Measurements from ENCODE around the gene FBXO10. TPM values are rescaled to one million over a fixed set of nuclear protein-coding genes. Genes with fewer than 3 reads are reported as not detected.

The FBXO10 gene
- total and polyA plus RNA-seq, 2 of the 4 experiments (the other 2 are of a cell fraction): 6.6 to 6.7 TPM

DNA sequence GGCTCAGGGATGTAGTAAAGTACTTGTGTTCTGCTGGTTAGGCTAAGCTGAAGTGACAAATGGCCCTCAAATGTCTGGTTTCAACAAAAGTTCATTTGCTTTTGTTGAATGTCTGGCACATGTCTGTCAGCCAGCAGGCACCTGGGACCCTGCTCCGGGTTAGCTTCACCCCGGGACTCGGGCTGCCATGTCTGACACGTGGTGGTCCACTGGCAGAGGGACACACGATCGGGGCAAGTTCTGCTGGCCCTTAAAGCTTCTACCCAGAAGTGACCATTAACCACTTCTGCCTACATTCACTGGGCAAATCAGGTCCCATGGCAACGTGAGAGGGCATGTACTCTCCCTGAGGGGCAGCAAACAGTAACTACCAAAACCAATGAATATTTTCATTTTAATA lies 66.6 kb downstream of the FBXO10 start:
- Histone ChIP-seq H3K27ac (ENCODE audit: insufficient read depth, low read length) (no peak overlapping the region), H2BK5ac (ENCODE audit: low read depth, low read length, poor library complexity, severe bottlenecking) (no peak overlapping the region), H3K4ac (ENCODE audit: low read depth, low read length) (no peak overlapping the region), H3K4me1 (ENCODE audit: control insufficient read depth, insufficient read depth, low read length) (no peaks in the 10 kb centered on the region), H3K79me1 (ENCODE audit: low read depth in 1 of 2, low read length in 2 of 2) (no peaks in the 10 kb centered on the region; a peak in 1 of 4 replicates), H3K14ac (replicated peaks; ENCODE audit: low read depth, low read length) (no peak overlapping the region), H2BK15ac (ENCODE audit: low read depth, low read length) (no peak overlapping the region), H2AK5ac (ENCODE audit: low read depth, low read length) (no peak overlapping the region), H2BK120ac (ENCODE audit: low read depth, low read length) (no peak overlapping the region), H3K9me3 (ENCODE audit: control insufficient read depth, insufficient read depth, low read length) (no peaks in the 10 kb centered on the region), H3K9ac (ENCODE audit: low read depth, low read length) (no peak overlapping the region), H3K23ac (ENCODE audit: low read depth, low read length) (no peak overlapping the region), H3K36me3 (ENCODE audit: control insufficient read depth, insufficient read depth, low read length) (peaks cover 19% of the 10 kb centered on the region), H3K4me2 (ENCODE audit: low read depth, low read length) (no peak overlapping the region), H3K27me3 (ENCODE audit: control insufficient read depth, insufficient read depth, low read length) (no peaks in the 10 kb centered on the region), H2AFZ (replicated peaks; ENCODE audit: low read length, poor library complexity) (no peak overlapping the region), H4K20me1 (ENCODE audit: insufficient read depth, low read length) (0 out of 2 replicates have a peak, but pooled peaks cover 3% of the 10 kb centered on the region), H3K56ac (ENCODE audit: extremely low read depth, insufficient read depth, low read length) (no peak overlapping the region), H2BK20ac (ENCODE audit: low read depth, low read length) (no peak overlapping the region), H3K4me3 (ENCODE audit: insufficient read depth, low read depth, low read length) (no peak overlapping the region), H4K91ac (ENCODE audit: insufficient read depth, low read depth, low read length) (no peak overlapping the region), H4K5ac (ENCODE audit: low read depth, low read length) (no peak overlapping the region), H3K18ac (ENCODE audit: low read depth, low read length) (no peak overlapping the region), H3K9me1 (ENCODE audit: insufficient read depth, low read length) (peaks cover 6% of the 10 kb centered on the region; the same call in 1 of the 2 replicates), H2AK9ac (replicated peaks; ENCODE audit: low read depth, low read length, poor library complexity) (no peak overlapping the region), H4K8ac (ENCODE audit: low read depth in 2 of 2, low read length in 2 of 2) (no peak overlapping the region)
- POLR2A ChIA-PET (ENCODE audit: unreplicated experiment): interaction anchor here (0.6 kb wide), 1 partner anchor 17 kb away, joined by 3 read pairs; no protein-coding TSS in a partner anchor
- DNase-seq: no peak
- dilution Hi-C loops (cut with HindIII; ENCODE audit: low sequenced_read_pairs, unreplicated experiment): no loop called here
- no TSS peak for BruUV-seq (replicated peaks)
- in situ Hi-C loops (cut with MboI; ENCODE audit: low sequenced_read_pairs): no loop called here
- WGBS, 2 experiments (ENCODE audit: extremely low coverage in 2 of 2, insufficient read length in 1 of 2): 90% methylated on average over 2 of the region's 7 CpGs; no CpG with 5 or more reads in 1 of the 2 experiments
- CTCF ChIA-PET: no interaction called here
- ATAC-seq (ENCODE audit: low read depth): no peak
- TF ChIP-seq NFE2L2 (IDR thresholded peaks at IDR 0.05; ENCODE audit: low read depth, low read length) (no peak), CHD1 (IDR thresholded peaks at IDR 0.05; ENCODE audit: low read depth, low read length) (no peak), MXI1 (IDR thresholded peaks at IDR 0.05; ENCODE audit: borderline replicate concordance, low read depth, low read length) (no peak), RFX5 (IDR thresholded peaks at IDR 0.05; ENCODE audit: low read depth, low read length) (no peak), SMC3 (IDR thresholded peaks at IDR 0.05; ENCODE audit: low read depth, low read length) (no peak), POLR2A (IDR thresholded peaks at IDR 0.05; ENCODE audit: low read depth, low read length) (no peak), MAZ (IDR thresholded peaks at IDR 0.05; ENCODE audit: borderline replicate concordance, low read depth, low read length) (no peak), CEBPB (IDR thresholded peaks at IDR 0.05; ENCODE audit: low read depth, low read length) (no peak), FOS (IDR thresholded peaks at IDR 0.05; ENCODE audit: low read depth, low read length) (no peak), RAD21 (IDR thresholded peaks at IDR 0.05; ENCODE audit: low read length) (no peak), RCOR1 (IDR thresholded peaks at IDR 0.05; ENCODE audit: insufficient replicate concordance, low read length) (no peak), MAFK (IDR thresholded peaks at IDR 0.05; ENCODE audit: low read depth, low read length) (no peak)
- TF ChIP-seq, protein P1, sequence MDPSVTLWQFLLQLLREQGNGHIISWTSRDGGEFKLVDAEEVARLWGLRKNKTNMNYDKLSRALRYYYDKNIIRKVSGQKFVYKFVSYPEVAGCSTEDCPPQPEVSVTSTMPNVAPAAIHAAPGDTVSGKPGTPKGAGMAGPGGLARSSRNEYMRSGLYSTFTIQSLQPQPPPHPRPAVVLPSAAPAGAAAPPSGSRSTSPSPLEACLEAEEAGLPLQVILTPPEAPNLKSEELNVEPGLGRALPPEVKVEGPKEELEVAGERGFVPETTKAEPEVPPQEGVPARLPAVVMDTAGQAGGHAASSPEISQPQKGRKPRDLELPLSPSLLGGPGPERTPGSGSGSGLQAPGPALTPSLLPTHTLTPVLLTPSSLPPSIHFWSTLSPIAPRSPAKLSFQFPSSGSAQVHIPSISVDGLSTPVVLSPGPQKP (IDR thresholded peaks at IDR 0.05; ENCODE audit: borderline replicate concordance, low read depth, low read length): no peak
- TF ChIP-seq, protein P2, sequence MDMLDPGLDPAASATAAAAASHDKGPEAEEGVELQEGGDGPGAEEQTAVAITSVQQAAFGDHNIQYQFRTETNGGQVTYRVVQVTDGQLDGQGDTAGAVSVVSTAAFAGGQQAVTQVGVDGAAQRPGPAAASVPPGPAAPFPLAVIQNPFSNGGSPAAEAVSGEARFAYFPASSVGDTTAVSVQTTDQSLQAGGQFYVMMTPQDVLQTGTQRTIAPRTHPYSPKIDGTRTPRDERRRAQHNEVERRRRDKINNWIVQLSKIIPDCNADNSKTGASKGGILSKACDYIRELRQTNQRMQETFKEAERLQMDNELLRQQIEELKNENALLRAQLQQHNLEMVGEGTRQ (IDR thresholded peaks at IDR 0.05; ENCODE audit: low read depth, low read length): no peak
- TF ChIP-seq, protein P3, sequence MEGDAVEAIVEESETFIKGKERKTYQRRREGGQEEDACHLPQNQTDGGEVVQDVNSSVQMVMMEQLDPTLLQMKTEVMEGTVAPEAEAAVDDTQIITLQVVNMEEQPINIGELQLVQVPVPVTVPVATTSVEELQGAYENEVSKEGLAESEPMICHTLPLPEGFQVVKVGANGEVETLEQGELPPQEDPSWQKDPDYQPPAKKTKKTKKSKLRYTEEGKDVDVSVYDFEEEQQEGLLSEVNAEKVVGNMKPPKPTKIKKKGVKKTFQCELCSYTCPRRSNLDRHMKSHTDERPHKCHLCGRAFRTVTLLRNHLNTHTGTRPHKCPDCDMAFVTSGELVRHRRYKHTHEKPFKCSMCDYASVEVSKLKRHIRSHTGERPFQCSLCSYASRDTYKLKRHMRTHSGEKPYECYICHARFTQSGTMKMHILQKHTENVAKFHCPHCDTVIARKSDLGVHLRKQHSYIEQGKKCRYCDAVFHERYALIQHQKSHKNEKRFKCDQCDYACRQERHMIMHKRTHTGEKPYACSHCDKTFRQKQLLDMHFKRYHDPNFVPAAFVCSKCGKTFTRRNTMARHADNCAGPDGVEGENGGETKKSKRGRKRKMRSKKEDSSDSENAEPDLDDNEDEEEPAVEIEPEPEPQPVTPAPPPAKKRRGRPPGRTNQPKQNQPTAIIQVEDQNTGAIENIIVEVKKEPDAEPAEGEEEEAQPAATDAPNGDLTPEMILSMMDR (conservative IDR thresholded peaks at IDR 0.05; ENCODE audit: low read depth, low read length): no peak
- intact Hi-C loops (cut with micrococcal nuclease): no loop called here

Measured in IMR-90 (cell line).